NCI-H69 (cell line): Measurements from ENCODE around the gene MNAT1.
"Not testable (repeated sequence)": the region's sequence is repeated elsewhere in the genome, so short reads cannot be mapped to it uniquely, and the experiment has no call there.

Source experiments
- DNase-seq: peaks from one replicate; lab custom pipeline; 2025; lab: John Stamatoyannopoulos, UW

MNAT1 gene

GRCh38 chr14:60734465-60735242, at the start of gene MNAT1:
TSS of gene MNAT1 (plus strand) at chr14:60734761. CDS start at chr14:60734863, 102 bp downstream.
- DNase-seq = peak; percentile 91

- DNase-seq = peak; percentile 62
Observed at GRCh38 chr14:60686865-60687264, 47.7 kb upstream of the MNAT1 start.

DNA sequence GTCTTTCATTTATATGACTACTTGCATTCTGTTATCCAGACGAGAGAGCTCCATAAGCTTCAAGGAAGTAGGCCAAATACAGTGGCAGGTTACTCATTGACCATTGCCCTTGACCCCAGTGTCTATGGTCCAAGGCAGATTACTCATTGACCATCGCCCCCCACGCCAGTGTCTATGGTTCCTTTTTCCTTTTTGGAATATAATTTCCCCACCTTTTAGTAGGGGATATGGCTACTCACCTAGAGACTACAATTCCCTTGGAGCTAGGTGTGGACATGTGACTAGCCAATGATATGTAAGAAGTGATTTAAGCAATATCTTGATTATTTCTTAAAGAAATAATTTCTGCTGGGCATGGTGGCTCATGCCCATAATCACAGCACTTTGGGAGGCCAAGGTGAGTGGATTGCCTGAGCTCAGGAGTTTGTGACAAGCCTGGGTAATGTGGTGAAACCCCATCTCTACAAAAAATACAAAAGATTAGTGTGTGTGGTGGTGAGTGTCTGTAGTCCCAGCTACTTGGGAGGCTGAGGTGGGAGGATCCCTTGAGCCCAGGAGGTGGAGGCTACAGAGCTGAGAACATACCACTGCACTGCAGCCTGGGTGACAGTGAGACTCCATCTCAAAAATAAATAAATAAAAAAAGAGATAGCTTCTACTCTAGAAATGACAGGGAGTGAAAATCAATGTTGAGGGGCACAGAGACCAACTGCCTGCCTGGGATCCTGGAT, 43.0 kb upstream of the MNAT1 start:
- no peak for DNase-seq

GRCh38 chr14:60695327-60695726, 39.2 kb upstream of the MNAT1 start:
- no peak for DNase-seq

DNA sequence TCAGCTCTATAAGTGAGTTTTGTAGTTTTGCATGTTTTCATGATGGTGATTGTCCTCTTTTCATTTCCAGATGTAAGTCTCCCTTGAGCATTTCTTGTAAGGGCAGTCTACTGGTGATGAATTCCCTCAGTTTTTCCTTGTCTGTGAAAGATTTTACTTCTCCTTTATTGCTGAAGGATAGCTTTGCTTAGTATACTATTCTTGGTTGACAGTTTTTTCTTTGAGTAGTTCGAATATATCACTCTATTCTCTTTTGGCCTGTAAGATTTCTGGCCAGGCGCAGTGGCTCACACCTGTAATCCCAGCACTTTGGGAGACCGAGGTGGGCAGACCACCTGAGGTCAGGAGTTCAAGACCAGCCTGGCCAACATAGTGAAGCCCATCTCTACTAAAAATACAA, 34.0 kb upstream of the MNAT1 start:
- no peak for DNase-seq

DNA sequence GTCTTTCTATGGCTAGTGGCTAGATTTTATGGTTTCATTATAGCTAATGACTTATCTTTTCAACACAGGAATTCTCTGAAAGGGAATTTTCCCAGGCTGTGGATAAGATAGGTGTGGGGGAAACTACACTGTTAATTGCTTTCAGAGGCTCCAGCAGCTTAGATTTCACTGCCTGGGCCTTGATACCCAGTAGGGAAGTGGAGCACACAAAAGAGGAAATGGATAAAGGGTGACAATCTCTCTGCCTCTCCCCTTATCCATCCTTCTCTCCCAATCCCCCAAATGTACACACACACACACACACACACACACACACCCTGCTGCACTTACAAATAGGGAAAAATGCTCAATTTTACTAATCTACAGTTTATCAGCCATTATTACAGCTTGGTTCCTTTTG, 29.5 kb upstream of the MNAT1 start:
- DNase-seq = no peak

- DNase-seq = peak; percentile 28
Observed at GRCh38 chr14:60707858-60708257, 26.7 kb upstream of the MNAT1 start.

DNA sequence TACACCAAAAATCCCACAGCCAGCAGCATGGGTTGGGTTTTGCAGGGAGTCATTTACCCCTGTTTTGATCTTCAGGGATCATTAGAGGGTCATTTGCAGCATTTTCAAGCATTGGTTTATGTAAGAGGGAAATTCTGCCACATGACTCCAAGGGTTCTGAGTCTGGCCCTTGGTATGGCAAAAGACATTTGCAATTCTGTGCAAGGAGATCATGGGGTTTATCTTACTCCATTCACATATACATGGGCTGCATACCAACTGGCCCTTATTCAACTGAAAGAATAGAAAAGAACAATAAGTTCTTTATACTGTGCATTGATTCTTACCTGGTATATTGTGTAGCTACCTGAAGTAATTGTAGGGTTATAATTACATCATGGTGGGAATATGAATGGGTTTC, 24.1 kb upstream of the MNAT1 start:
- DNase-seq = peak; percentile 54

DNA sequence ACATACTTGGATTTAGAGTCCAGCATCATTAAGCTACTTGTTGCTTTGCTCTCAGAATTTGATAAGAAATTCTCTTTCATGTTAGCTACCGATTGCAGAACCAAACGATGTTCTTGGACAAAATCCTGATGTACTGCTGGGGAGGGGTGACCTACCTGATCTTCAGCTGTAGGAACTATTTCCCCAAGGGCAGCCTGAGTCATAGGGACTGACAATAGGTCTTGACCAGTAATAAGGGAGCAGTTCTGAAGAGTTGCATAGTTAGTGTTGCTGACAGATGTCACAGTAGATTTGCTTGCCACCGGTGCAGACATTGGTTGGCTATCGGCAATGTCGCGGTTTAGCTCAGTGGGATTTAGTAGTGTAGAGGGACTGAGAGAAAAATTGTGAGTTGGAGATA, 21.0 kb upstream of the MNAT1 start:
- no peak for DNase-seq

GRCh38 chr14:60720391-60720790, 14.2 kb upstream of the MNAT1 start:
- no peak for DNase-seq

DNA sequence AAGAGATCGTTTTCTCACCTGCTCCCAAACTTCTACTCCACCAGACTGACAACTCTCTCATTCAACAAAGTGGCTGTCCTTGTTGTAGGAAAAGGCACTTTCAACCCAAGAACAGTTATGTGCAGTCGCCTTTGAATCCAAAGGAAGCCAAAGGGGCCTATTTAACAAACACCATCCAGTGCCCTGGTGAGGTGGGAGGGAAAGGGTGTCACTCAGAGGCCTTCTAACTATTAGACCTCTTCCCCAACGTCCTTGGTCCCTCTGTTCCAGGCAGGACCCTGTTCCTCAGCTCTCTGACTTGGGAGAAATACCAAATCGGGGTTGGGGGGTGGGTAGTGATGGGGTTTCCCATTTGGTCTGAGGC, 13.6 kb upstream of the MNAT1 start:
- peak; percentile 42 for DNase-seq

- DNase-seq = peak; percentile 79
Observed at GRCh38 chr14:60721326-60722106, 13.0 kb upstream of the MNAT1 start.

DNA sequence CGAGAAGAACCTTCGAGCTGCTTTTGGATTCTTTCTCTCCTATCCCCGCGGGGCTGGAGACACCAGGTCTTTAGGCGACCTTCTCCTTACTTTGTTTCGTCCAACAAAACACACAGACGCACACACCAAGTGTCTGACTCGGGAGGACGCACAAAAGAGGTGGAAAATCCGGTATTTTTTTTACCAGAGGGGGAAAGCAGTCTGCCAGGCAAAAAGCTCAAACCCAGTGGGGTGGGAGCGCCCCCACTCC, 12.5 kb upstream of the MNAT1 start:
- DNase-seq = no peak

DNA sequence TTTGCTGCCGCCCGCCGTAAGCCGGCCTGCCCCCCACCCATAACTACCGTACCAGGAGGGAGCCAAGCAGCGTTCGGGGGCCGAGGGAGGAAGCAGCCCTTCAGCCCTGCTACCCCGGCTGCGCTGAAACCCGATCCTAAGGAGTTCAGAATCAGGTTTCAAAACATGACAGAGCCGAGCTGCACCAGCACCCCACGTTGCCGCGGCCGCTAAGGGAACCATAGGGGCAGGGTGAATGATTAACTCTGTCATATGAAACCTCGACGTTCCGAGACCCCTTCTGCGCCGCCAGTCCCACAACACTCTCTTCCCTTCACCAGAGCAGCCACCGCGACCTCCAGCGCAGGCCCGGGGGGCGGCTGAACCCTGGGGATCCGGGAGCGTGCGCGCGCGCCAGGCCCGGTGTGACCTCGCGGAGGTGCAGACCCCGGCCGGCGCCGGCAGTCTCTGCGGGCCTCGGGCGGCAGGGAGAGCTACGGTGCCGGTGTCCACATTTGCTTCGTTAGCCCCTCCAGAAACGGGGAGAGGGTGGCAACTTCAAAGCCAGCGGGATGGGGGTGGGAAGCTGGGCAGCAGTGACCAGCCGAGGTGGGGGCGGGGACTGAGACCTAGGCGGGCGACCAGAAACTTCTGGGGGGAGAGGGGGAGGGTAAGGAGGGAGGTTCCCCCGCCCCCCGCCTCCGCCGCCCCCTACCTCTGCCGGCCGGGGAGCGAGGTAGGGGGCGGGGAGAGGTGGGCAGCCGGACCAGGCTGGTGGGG, 12.0 kb upstream of the MNAT1 start:
- peak; percentile 84 for DNase-seq

DNA sequence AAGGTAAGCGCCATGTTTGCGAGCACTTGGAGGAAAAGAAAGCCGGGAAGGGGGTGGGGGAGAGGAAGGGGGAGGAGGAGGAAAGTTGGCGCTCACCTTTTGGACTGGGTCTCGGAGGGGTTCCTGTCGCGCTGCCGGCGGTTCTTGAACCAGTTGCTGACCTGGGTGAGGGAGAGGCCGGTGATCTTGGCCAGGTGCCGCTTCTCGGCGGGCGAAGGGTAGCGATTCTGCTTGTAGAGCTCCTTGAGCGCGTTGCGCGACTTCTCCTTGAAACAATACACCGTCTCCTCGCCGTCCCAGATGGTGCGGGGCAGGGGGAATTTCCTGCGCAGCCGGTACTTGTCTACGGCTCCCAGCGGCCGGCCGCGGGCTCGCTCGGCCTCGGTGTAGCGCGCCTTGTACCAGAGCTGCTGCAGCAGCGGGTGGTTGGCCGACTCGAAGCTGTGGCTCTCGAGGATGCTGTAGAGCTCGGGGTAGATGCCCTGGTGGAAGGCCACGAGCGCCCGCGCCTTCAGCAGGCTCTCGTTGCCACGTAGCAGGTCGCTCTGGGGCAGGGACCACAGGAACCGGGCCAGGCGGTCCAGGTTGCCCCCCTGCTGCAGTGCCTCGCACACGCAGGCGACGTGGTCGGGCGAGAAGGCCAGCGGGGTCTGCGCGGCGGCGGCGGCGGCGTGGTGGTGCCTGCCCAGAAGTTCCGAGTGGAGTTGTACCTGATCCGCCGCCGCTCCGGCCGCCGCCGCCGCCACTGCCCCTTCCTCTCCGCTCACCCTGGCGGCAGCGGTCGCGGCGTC, 11.2 kb upstream of the MNAT1 start:
- peak; percentile 84 for DNase-seq

- peak; percentile 97 for DNase-seq
Observed at GRCh38 chr14:60723907-60724618, 10.5 kb upstream of the MNAT1 start, which contains the start of gene SIX4. TSS of gene SIX4 (minus strand) at chr14:60724351. CDS start at chr14:60724074, 277 bp downstream.

- not testable (repeated sequence) for DNase-seq
Observed at GRCh38 chr14:60731291-60731690, 3.3 kb upstream of the MNAT1 start.

- DNase-seq = no peak
Observed at GRCh38 chr14:60732840-60733483, 1.6 kb upstream of the MNAT1 start.

DNA sequence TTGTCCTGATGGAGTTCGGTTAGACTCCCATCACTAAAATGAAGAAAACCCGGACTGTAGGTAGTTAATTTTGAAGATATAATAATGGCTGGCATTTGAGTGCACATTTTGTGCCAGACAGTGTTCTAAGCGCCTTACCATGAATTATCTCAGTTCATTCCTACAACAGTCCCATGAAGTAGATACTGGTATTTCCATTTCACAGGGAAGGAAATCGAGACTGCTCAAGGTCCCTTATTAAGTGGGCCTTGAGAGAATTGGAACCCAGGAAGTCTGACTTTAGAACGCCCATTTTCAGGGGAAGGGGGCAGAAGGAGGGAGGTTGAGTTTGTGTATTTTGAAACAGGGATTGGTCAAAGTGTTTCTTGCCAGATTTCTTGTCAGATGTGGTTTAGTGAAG, 855 bp downstream of the MNAT1 start:
- DNase-seq = peak; percentile 53

GRCh38 chr14:60736494-60736893, 1.9 kb downstream of the MNAT1 start:
- DNase-seq = peak; percentile 27
